T1000 (cell line): Measurements from ENCODE around the gene CEP41.

ENCODE experiments used
- DNase-seq: peaks from one replicate; lab custom pipeline; 2025; ENCODE audit warnings: mixed read lengths; lab: John Stamatoyannopoulos, UW

Gene CEP41

DNA sequence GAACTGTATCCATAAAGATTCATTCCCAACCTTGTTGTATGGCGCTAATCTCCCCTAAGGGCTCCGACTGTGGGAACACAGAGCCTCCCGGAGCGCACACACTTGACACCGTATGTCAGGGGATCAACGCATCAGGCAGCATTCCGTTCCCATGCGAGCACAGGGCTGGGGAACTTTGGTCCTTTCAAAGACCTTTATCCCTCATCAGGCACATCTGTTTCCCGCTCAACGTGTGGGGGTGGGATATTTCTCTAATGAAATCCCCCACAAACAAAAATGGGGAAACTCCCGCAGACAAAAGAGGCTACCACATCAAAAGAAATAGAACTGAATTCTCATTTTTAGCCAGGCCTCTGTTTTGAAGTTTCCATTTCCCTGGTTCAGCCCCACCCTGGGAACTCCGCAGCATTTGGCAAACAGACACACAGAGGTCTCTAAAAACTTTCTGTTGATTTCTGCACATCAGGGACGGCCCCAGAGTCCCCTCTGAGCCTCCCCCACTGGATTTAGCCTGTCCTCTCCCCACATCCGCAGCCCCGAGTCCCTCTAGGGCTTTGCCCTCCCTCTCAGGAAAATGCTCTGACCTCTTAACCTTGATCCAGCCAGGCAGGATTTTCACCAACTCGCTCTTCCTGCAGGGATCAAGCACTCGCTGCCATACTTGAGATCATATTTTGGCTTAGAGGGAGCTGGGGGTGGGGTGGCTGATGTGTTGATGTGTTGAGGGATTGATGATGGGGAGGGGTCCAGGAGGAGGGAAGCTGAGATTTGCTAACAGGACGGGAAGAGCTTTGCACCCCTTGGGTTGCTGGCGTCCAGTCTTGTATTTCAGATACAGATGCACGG, 89.6 kb downstream of the CEP41 start:
- DNase-seq: no peak

DNA sequence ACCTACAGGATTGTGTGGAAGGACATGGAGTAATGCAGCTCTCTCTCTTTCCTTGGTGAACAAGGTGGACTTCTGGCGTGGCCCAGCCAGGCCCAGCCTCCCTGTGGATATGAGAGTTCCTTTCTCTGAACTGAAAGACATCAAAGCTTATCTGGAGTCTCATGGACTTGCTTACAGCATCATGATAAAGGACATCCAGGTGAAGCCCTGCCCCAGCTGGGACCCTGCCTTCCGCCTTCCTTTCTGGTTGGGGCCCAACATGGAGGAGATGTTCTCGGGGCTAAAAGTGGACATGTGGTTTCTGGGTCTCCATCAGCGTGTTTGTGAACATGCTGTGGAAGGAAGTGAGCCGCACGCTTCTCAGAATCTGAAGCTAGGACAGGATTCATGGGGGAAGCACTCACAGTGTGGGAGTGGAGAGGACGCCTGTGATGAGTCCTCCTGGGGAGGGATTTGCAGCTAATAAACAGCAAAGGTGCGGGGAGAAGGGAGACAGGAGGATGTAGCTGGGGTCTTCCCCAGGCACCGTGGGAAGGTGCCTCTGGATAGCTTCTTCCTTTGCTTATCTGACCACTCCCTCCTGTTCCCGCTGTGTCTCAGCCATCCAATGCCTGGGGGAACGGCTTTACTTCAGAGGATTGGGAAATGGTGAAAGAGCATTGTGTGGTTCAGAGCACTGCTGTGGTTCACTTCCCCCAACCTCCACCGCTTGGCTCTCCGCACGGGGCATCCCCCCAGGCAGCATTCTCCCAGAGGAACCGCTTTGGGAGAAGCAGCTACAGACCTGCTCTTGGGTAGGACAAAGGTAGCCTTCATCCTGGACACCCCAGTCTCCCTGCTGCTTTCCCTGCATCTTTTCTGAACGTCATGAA, 90.7 kb downstream of the CEP41 start:
- no peak for DNase-seq

- DNase-seq: no peak
These were observed 93.9 kb downstream of the CEP41 start for GRCh38 chr7:130346941-130347340.

GRCh38 chr7:130346177-130346905, 94.5 kb downstream of the CEP41 start:
- no peak for DNase-seq

- DNase-seq: no peak
These were observed 95.1 kb downstream of the CEP41 start for GRCh38 chr7:130345725-130346124.

GRCh38 chr7:130345136-130345535, 95.7 kb downstream of the CEP41 start:
- no peak for DNase-seq

GRCh38 chr7:130344271-130344866, 96.4 kb downstream of the CEP41 start, which contains the start of gene CPA5:
CPA5 (plus strand) TSS chr7:130344816; CDS start chr7:130346486, 1,670 bp downstream.
- DNase-seq: no peak
